Esophagus (tissue), 2 donors: ENCODE results near the gene TDRD6. TPM values are rescaled to one million over a fixed set of nuclear protein-coding genes. Genes with fewer than 3 reads are reported as not detected.

Source experiments
- H3K27ac ChIP-seq, 2 donors: one replicate each; pipeline ENCODE4 v1.5.1; 2013; ENCODE audit warnings: low read depth in 2 of 2, mild to moderate bottlenecking in 2 of 2, inconsistent platforms in 1 of 2, low read length in 1 of 2, moderate library complexity in 1 of 2
- H3K27me3 ChIP-seq, 2 donors: one replicate each; pipeline ENCODE4 v1.6.1; 2013; ENCODE audit warnings: low read length in 2 of 2, control low read depth in 1 of 2, mild to moderate bottlenecking in 1 of 2; ENCODE audit not compliant: insufficient read depth in 2 of 2, control insufficient read depth in 1 of 2
- H3K36me3 ChIP-seq, 2 donors: one replicate each; pipeline ENCODE4 v1.6.1; 2013; ENCODE audit warnings: low read length in 1 of 2; ENCODE audit not compliant: control insufficient read depth in 2 of 2, insufficient read depth in 2 of 2
- H3K4me1 ChIP-seq, 2 donors: one replicate each; pipeline ENCODE4 v1.6.1; 2013; ENCODE audit warnings: low read length in 1 of 2; ENCODE audit not compliant: control insufficient read depth in 2 of 2, insufficient read depth in 2 of 2
- H3K4me3 ChIP-seq, 2 donors: one replicate each; pipeline ENCODE4 v1.5.1; 2013; ENCODE audit warnings: low read length in 2 of 2, mild to moderate bottlenecking in 2 of 2, low read depth in 1 of 2, moderate library complexity in 1 of 2
- H3K9me3 ChIP-seq, 2 donors: one replicate each; pipeline ENCODE4 v1.6.1; 2013; ENCODE audit warnings: mild to moderate bottlenecking in 2 of 2, low read depth in 1 of 2, low read length in 1 of 2, moderate library complexity in 1 of 2; ENCODE audit not compliant: control insufficient read depth in 2 of 2, insufficient read depth in 1 of 2
- WGBS, 2 donors: extraction: QIAGEN DNeasy Blood & Tissue Kit; methylation state at CpG; one replicate each; pipeline ENCODE4 v1.1.7; 2013; 5-methylcytosine and 5-hydroxymethylcytosine counted together
- polyA plus RNA-seq, 2 donors: library from polyadenylated mRNA; stranded (reverse); fragments of 200-250 nt; gene quantifications; one replicate each; pipeline ENCODE4 v1.2.3, GENCODE V29; 2013
- donor health status: healthy with polysubstance abuse.
- donor health status: Bipolar disorder and iron deficiency.

TDRD6 gene
- polyA plus RNA-seq, 2 donors = 0.11 to 0.41 TPM

DNA sequence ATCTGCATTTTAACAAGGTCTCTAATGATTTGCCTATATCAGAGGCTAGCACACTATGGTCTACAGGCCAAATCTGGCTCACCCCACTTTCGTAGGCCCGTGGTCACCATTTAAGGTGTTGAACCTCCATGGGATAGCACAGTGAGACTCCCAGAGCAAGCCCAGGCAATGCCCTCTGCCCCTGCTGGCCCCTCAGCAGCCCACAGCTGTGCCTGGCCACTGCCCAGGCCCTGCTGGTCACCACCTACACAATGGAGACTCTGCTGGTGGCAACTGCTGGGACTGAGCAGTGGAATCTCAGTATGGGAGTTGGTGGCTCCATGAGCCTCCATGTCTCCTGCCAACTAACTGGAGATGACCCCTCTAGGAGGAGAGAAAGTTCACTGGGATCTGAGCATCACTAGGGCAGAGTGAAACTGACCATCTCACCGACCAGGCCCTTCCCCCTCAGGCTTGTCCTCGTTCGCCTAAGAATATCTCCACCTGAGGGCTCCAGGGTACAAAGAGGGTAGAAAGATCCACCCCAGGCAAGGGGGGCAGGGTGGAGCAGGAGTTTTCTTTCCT is 61.3 kb downstream of the TDRD6 start:
- 90 to 91% methylated on average over 5 of the region's 5 CpGs for WGBS, 2 donors
- H3K4me3 ChIP-seq = no peak overlapping the region
- H3K9me3 ChIP-seq = no peaks in the 10 kb centered on the region
- no peaks in the 10 kb centered on the region for H3K4me1 ChIP-seq
- no peak overlapping the region for H3K27ac ChIP-seq
- no peaks in the 10 kb centered on the region for H3K36me3 ChIP-seq
- H3K27me3 ChIP-seq = no peaks in the 10 kb centered on the region

DNA sequence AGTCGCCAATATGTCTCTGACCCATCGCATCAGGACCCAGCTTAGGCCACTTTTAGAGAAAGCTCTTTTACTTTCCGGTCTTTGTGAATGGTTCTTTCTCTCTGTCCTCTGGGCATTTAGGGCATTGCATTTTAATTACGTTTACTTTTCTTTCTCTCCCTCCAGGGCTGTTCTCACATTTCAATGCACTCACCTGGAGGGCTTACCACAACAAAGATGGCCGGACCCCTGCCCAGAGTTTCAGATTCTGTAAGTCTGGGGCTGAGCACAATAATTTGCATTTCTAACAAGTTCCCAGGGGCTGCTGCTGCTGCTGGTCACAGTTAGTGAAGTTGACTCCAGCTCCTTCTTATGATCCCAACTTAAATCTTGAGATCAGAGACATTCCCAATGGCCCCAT is 62.0 kb downstream of the TDRD6 start:
- 74 to 83% methylated on average over 5 of the region's 5 CpGs for WGBS, 2 donors
- no peak overlapping the region for H3K4me3 ChIP-seq
- no peaks in the 10 kb centered on the region for H3K9me3 ChIP-seq
- no peaks in the 10 kb centered on the region for H3K36me3 ChIP-seq
- H3K27me3 ChIP-seq = no peaks in the 10 kb centered on the region
- no peak overlapping the region for H3K27ac ChIP-seq
- H3K4me1 ChIP-seq = no peaks in the 10 kb centered on the region

DNA sequence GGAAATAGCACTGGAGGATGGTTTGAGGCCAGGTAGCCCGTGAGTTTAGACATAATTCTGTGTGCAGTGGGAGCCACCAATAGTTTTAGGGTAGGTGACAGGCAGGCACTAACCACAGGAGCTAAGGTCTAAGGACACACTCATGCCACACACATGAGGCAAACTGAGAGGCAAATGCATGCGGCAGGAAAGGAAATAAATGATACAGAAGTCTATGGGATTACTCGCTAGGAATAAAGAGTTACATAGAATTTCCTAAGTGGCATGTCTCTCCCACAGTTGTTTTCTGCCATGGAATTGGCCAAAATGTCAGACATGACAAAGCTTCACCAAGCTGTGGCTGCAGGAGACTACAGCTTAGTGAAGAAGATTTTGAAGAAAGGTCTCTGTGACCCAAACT is 64.0 kb downstream of the TDRD6 start:
- H3K4me3 ChIP-seq = no peak overlapping the region
- no peaks in the 10 kb centered on the region for H3K4me1 ChIP-seq
- no peak overlapping the region for H3K27ac ChIP-seq
- no peaks in the 10 kb centered on the region for H3K36me3 ChIP-seq
- no peaks in the 10 kb centered on the region for H3K27me3 ChIP-seq
- WGBS, 2 donors = 60 to 69% methylated on average over 3 of the region's 3 CpGs
- H3K9me3 ChIP-seq = no peaks in the 10 kb centered on the region

Other genes starting within 250 kb of the TDRD6 start
- gene RCAN2, start 196.4 kb upstream of the TDRD6 start, polyA plus RNA-seq = 1 to 10 TPM; 2.1 to 4.8 TPM
- gene CYP39A1, start 35.1 kb upstream of the TDRD6 start, polyA plus RNA-seq = 1 to 10 TPM; 2.4 to 3.2 TPM
- 10 to 100 TPM in 1 of 2 donors, 1 to 10 TPM in 1; 8.0 to 25.0 TPM for gene SLC25A27, start 34.9 kb upstream of the TDRD6 start, polyA plus RNA-seq
- under 1 TPM; 0.12 TPM for gene PLA2G7, start 47.5 kb downstream of the TDRD6 start, polyA plus RNA-seq
- not detected for gene ANKRD66, start 59.0 kb downstream of the TDRD6 start, polyA plus RNA-seq
- under 1 TPM in 1 of 2 donors, not detected in 1; 0.01 TPM for gene MEP1A, start 105.5 kb downstream of the TDRD6 start, polyA plus RNA-seq
- 1 to 10 TPM; 1.7 to 2.2 TPM for gene ADGRF5, start 234.1 kb downstream of the TDRD6 start, polyA plus RNA-seq